SK-N-SH (cell line): ENCODE data around the gene TLN1. TPM values are rescaled to one million over a fixed set of nuclear protein-coding genes. Genes with fewer than 3 reads are reported as not detected.
A peak's percentile ranks its signal among the peaks of the same experiment; 100 is the strongest.

ENCODE experiments used
- CTCF ChIA-PET: fragments of 300-600, 350-600 bp; formaldehyde crosslinking; extraction: SDS; loops from one replicate; lab custom pipeline; 2021; lab: Yijun Ruan, JAX
- POLR2A ChIA-PET: fragments of 350-600 bp; sonication (Branson Sonifier 250); formaldehyde crosslinking; extraction: SDS; loops from one replicate; lab custom pipeline; 2020; ENCODE audit warnings: antibody characterized with exemption, inconsistent platforms; lab: Yijun Ruan, JAX
- DNase-seq: peaks from one replicate; pipeline ENCODE4 v3.0.0; 2012
- H2AFZ ChIP-seq: fragments of 200-600 bp; sonication (generic); 2 replicates; pipeline ENCODE4 v1.8.1; 2016; ENCODE audit warnings: antibody characterized with exemption, mild to moderate bottlenecking, low read depth
- H3F3A ChIP-seq: fragments of 200-600 bp; sonication (generic); replicated peaks from 2 replicates; pipeline ENCODE3; 2016; ENCODE audit warnings: antibody characterized with exemption, mild to moderate bottlenecking; ENCODE audit not compliant: insufficient read depth
- H3K27ac ChIP-seq, 2 experiments: fragments of 200-500 bp in 1 of 2; fragments of 200-600 bp in 1 of 2; sonication (Bioruptor generic) in 1 of 2; sonication (generic), shearing (Covaris generic) in 1 of 2; 2 replicates each; pipeline versions ENCODE4 v1.5.1 to v1.6.1; 2014 to 2016; ENCODE audit warnings: low read depth in 2 of 2, inconsistent platforms in 1 of 2, low read length in 1 of 2, mild to moderate bottlenecking in 1 of 2, mixed read lengths in 1 of 2
- H3K27me3 ChIP-seq: fragments of 200-600 bp; sonication (generic), shearing (Covaris generic); 2 replicates; pipeline ENCODE4 v1.6.1; 2016; ENCODE audit warnings: mixed run types; ENCODE audit not compliant: insufficient read depth
- H3K36me3 ChIP-seq, 2 experiments: fragments of 200-500 bp in 1 of 2; fragments of 200-600 bp in 1 of 2; sonication (Bioruptor generic) in 1 of 2; sonication (generic) in 1 of 2; replicated peaks in 1 of 2; 2 replicates each; pipeline versions ENCODE3 to v1.5.1; 2014 to 2016; ENCODE audit warnings: low read length in 1 of 2, mild to moderate bottlenecking in 1 of 2; ENCODE audit not compliant: insufficient read depth in 2 of 2, control insufficient read depth in 1 of 2
- H3K4me1 ChIP-seq, 2 experiments: fragments of 200-500 bp in 1 of 2; fragments of 200-600 bp in 1 of 2; sonication (Bioruptor generic) in 1 of 2; sonication (generic), shearing (Covaris generic) in 1 of 2; 2 replicates each; pipeline versions ENCODE4 v1.5.1 to v1.6.1; 2014 to 2016; ENCODE audit warnings: low read depth in 1 of 2, low read length in 1 of 2, mixed run types in 1 of 2; ENCODE audit not compliant: insufficient read depth in 2 of 2, control insufficient read depth in 1 of 2
- H3K4me2 ChIP-seq: fragments of 200-600 bp; sonication (generic), shearing (Covaris generic); 2 replicates; pipeline ENCODE4 v1.6.1; 2017; ENCODE audit warnings: mixed run types
- H3K4me3 ChIP-seq, 2 experiments: fragments of 200-500 bp in 1 of 2; fragments of 200-600 bp in 1 of 2; sonication (Bioruptor generic) in 1 of 2; sonication (generic), shearing (Covaris generic) in 1 of 2; 2 replicates each; pipeline versions ENCODE4 v1.5.1 to v1.8.1; 2014 to 2016; ENCODE audit warnings: low read depth in 2 of 2, inconsistent platforms in 1 of 2, low read length in 1 of 2, mild to moderate bottlenecking in 1 of 2, mixed read lengths in 1 of 2, moderate library complexity in 1 of 2
- H3K79me2 ChIP-seq: fragments of 200-600 bp; sonication (generic); 2 replicates; pipeline ENCODE4 v1.8.1; 2017; ENCODE audit warnings: mild to moderate bottlenecking; ENCODE audit not compliant: insufficient read depth
- H3K9ac ChIP-seq: fragments of 200-600 bp; sonication (generic); 2 replicates; pipeline ENCODE4 v1.6.1; 2017; ENCODE audit warnings: mixed run types
- H3K9me2 ChIP-seq: fragments of 200-600 bp; sonication (generic); 2 replicates; pipeline ENCODE4 v1.6.1; 2017; ENCODE audit warnings: mixed run types
- H3K9me3 ChIP-seq: fragments of 200-600 bp; sonication (generic); 2 replicates; pipeline ENCODE4 v1.6.1; 2017; ENCODE audit warnings: mixed run types, mild to moderate bottlenecking, moderate library complexity
- H4K20me1 ChIP-seq: fragments of 200-600 bp; sonication (generic); 2 replicates; pipeline ENCODE4 v1.6.1; 2017; ENCODE audit warnings: mild to moderate bottlenecking, mixed run types; ENCODE audit not compliant: insufficient read depth
- CTCF ChIP-seq: fragments of 200-600 bp; sonication (generic); IDR thresholded peaks from 2 replicates; pipeline ENCODE4 v1.6.1; 2017; ENCODE audit warnings: antibody characterized with exemption, mild to moderate bottlenecking, moderate library complexity
- EZH2phosphoT487 ChIP-seq: fragments of 200-600 bp; sonication (generic); IDR thresholded peaks from 2 replicates; pipeline ENCODE4 v1.6.1; 2017; ENCODE audit warnings: low read depth, mixed run types, mild to moderate bottlenecking, antibody characterized with exemption, moderate library complexity, borderline replicate concordance
- FOSL2 ChIP-seq: IDR thresholded peaks from 2 replicates; pipeline ENCODE4 v1.4.0; 2012; ENCODE audit warnings: low read depth, mild to moderate bottlenecking, moderate library complexity, borderline replicate concordance
- FOXM1 ChIP-seq: IDR thresholded peaks from 2 replicates; pipeline ENCODE4 v1.4.0; 2012; ENCODE audit warnings: low read depth, mild to moderate bottlenecking
- IRF3 ChIP-seq: fragments of 150-350 bp; IDR thresholded peaks from 2 replicates; pipeline ENCODE4 v1.6.1; 2016; ENCODE audit warnings: mild to moderate bottlenecking, low read depth, low read length
- JUND ChIP-seq: IDR thresholded peaks from 2 replicates; pipeline ENCODE4 v1.4.0; 2012
- MAX ChIP-seq: IDR thresholded peaks from 2 replicates; pipeline ENCODE4 v1.4.0; 2012; ENCODE audit warnings: low read depth
- NRF1 ChIP-seq: IDR thresholded peaks from 2 replicates; pipeline ENCODE4 v1.6.1; 2012; ENCODE audit warnings: low read depth, mild to moderate bottlenecking, low read length
- RAD21 ChIP-seq: IDR thresholded peaks from 2 replicates; pipeline ENCODE4 v1.6.1; 2012; ENCODE audit warnings: mild to moderate bottlenecking, low read length
- RCOR1 ChIP-seq: fragments of 150-350 bp; IDR thresholded peaks from 2 replicates; pipeline ENCODE4 v1.6.1; 2017; ENCODE audit warnings: antibody characterized with exemption, low read length
- REST ChIP-seq: IDR thresholded peaks from 2 replicates; pipeline ENCODE4 v1.6.1; 2012; ENCODE audit warnings: mild to moderate bottlenecking, low read depth, low read length, moderate library complexity
- RFX5 ChIP-seq: IDR thresholded peaks from 2 replicates; pipeline ENCODE4 v1.6.1; 2012; ENCODE audit warnings: mild to moderate bottlenecking, improper control_type of control experiment, low read length
- TAF1 ChIP-seq: IDR thresholded peaks from 2 replicates; pipeline ENCODE4 v1.6.1; 2012; ENCODE audit warnings: low read depth, mild to moderate bottlenecking, low read length, moderate library complexity, borderline replicate concordance
- TCF12 ChIP-seq: IDR thresholded peaks from 2 replicates; pipeline ENCODE4 v1.4.0; 2012
- TEAD4 ChIP-seq: IDR thresholded peaks from 2 replicates; pipeline ENCODE4 v1.4.0; 2012; ENCODE audit warnings: mild to moderate bottlenecking, borderline replicate concordance; ENCODE audit not compliant: insufficient read depth
- YY1 ChIP-seq: IDR thresholded peaks from 2 replicates; pipeline ENCODE4 v1.4.0; 2012; ENCODE audit warnings: low read depth, mild to moderate bottlenecking
- ZBTB33 ChIP-seq: IDR thresholded peaks from 2 replicates; pipeline ENCODE4 v1.4.0; 2012; ENCODE audit warnings: low read depth, borderline replicate concordance
- WGBS: methylation state at CpG from one replicate; pipeline ENCODE4 v1.1.6; 2017; ENCODE audit warnings: low lambda C conversion rate; 5-methylcytosine and 5-hydroxymethylcytosine counted together
- polyA plus RNA-seq, 3 experiments: library from polyadenylated mRNA; depleted of rRNA; stranded (reverse); fragments of >200 nt; gene quantifications; 2 replicates each; pipeline ENCODE4 v1.2.3, GENCODE V29; 2012

The TLN1 gene
- polyA plus RNA-seq, 1 of the 3 experiments (the other 2 are of a cell fraction) = 115 TPM

- TF ChIP-seq REST = 0 out of 2 replicates have a peak, but pooled peaks have one; percentile 41
- no peak for TF ChIP-seq FOXM1
- TF ChIP-seq TCF12 = no peak; the same call in 1 of the 2 replicates
- peak; percentile 65 for TF ChIP-seq CTCF
- TF ChIP-seq TAF1 = peak; percentile 81
- no peak for TF ChIP-seq IRF3
- TF ChIP-seq RFX5 = no peak
- TF ChIP-seq NRF1 = peak; percentile 88
- TF ChIP-seq YY1 = peak; percentile 84
- TF ChIP-seq MAX = no peak
- no peak for TF ChIP-seq TEAD4
Measured at GRCh38 chr9:35658137-35658967, 73.6 kb downstream of the TLN1 start, which contains the start of gene CCDC107 (continued).

GRCh38 chr9:35657546-35658136 is 74.4 kb downstream of the TLN1 start, which contains the start of gene RMRP:
Gene RMRP (minus strand): TSS chr9:35658019.
- H4K20me1 ChIP-seq = no peaks in the 10 kb centered on the region
- H3K4me1 ChIP-seq = peaks cover 0 to 12% of the 10 kb centered on the region in 2 experiments; a peak in 1 of 4 replicates
- H3K27ac ChIP-seq = peak within 1 kb of the TSS; percentile 97 to 98
- H3K79me2 ChIP-seq = peaks cover 22% of the 10 kb centered on the region
- H3K9me3 ChIP-seq = no peaks in the 10 kb centered on the region
- H3K36me3 ChIP-seq = peaks cover 0 to 11% of the 10 kb centered on the region in 2 experiments
- H3F3A ChIP-seq = peaks cover 24% of the 10 kb centered on the region
- DNase-seq = peak; percentile 91
- H3K27me3 ChIP-seq = no peaks in the 10 kb centered on the region
- ChIA-PET POLR2A (interaction anchor here (1.0 to 3.8 kb wide), 6 partner anchors 11 to 75 kb away, joined by 3 to 20 read pairs (median 4); partner anchors contain the start of genes CREB3 and TLN1), CTCF (interaction anchor here (0.6 to 6.0 kb wide), 37 partner anchors 9 to 578 kb away, joined by 3 to 86 read pairs (median 4); partner anchors contain the start of genes CA9, CD72, CREB3 and FANCG)
- H3K4me2 ChIP-seq = peak within 1 kb of the TSS; percentile 80
- H2AFZ ChIP-seq = peak within 1 kb of the TSS; percentile 71
- H3K9ac ChIP-seq = peak within 1 kb of the TSS; percentile 88
- H3K4me3 ChIP-seq = peak within 1 kb of the TSS; percentile 70 to 82
- H3K9me2 ChIP-seq = no peaks in the 10 kb centered on the region
- 1% methylated on average over 30 of the region's 42 CpGs for WGBS
- TF ChIP-seq ZBTB33 (no peak), MAX (peak; percentile 99), RCOR1 (no peak), EZH2phosphoT487 (no peak), RAD21 (no peak), RFX5 (no peak), TCF12 (peak; percentile 48), IRF3 (no peak), TEAD4 (peak; percentile 90), FOSL2 (peak; percentile 75), JUND (no peak)
